GM12873 (cell line): ENCODE results near the gene HYDIN.

Experiments used
- TF ChIP-seq, protein P1 (sequence below): IDR thresholded peaks from 2 replicates; pipeline ENCODE4 v1.5.1; 2012; ENCODE audit warnings: low read depth, mild to moderate bottlenecking, moderate library complexity, low read length, control low read depth; ENCODE audit not compliant: insufficient read depth; ENCODE audit errors: missing control alignments

HYDIN gene

DNA sequence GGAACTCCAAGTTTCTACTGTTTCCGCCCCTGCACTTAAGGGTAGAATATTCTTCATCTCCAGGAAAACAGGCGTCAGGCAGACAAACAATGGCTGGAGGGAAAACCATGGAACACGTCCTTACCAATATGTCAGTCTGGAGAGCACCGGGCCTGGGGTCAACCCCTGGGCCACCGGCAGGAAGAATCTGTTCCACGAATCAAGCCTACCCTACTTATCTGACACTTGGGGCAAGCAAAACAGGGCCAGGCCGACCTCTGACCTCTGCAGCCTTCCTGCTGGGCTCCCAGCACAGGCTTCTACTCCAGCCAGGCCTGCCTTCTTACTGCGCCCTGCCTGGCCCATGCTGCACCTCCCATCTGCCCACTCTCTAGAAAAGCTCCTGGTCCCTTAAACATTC is 439.7 kb downstream of the HYDIN start:
- TF ChIP-seq, protein P1, sequence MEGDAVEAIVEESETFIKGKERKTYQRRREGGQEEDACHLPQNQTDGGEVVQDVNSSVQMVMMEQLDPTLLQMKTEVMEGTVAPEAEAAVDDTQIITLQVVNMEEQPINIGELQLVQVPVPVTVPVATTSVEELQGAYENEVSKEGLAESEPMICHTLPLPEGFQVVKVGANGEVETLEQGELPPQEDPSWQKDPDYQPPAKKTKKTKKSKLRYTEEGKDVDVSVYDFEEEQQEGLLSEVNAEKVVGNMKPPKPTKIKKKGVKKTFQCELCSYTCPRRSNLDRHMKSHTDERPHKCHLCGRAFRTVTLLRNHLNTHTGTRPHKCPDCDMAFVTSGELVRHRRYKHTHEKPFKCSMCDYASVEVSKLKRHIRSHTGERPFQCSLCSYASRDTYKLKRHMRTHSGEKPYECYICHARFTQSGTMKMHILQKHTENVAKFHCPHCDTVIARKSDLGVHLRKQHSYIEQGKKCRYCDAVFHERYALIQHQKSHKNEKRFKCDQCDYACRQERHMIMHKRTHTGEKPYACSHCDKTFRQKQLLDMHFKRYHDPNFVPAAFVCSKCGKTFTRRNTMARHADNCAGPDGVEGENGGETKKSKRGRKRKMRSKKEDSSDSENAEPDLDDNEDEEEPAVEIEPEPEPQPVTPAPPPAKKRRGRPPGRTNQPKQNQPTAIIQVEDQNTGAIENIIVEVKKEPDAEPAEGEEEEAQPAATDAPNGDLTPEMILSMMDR, result no peak

DNA sequence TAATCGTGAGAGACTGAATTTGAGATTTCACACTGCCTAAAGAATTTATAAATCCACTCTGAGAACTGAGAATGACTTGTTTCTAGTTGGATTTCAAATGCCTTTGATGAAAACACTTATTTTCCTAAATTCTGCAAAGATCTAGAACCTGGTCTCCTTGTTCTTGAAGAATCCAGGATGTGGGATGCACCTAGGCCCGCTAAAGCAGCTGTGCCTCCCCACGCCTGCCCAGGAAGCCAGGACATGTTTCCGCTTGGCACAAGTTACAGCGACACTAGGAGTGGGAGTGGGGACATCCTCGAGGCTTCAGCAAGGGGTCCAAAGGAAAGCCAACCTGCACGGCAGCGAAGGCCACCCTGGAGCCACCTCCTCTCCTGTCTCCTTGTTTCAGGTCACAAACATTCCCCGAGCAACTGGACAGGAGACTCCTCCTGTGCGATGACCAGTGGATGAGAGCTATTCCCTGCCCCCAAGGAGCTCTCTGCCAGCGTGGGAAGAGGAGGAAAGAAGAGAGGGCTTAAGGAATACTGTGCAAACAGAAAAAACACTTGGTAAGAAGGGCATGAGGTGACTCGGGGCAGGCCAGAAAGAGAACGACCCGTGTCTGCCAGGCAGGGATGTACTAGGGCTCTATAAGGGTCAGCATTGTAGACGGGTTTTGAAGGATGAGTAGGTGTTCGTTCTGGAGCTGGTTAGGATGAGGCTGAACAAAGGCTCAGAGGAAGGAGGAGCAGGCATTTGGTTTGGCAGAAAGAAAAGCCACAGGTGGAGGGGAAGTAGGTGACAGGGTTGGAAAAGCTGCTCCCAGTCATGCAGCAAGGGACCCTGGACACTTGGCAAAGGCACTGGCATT is 440.7 kb downstream of the HYDIN start:
- TF ChIP-seq, protein P1, result no peak

DNA sequence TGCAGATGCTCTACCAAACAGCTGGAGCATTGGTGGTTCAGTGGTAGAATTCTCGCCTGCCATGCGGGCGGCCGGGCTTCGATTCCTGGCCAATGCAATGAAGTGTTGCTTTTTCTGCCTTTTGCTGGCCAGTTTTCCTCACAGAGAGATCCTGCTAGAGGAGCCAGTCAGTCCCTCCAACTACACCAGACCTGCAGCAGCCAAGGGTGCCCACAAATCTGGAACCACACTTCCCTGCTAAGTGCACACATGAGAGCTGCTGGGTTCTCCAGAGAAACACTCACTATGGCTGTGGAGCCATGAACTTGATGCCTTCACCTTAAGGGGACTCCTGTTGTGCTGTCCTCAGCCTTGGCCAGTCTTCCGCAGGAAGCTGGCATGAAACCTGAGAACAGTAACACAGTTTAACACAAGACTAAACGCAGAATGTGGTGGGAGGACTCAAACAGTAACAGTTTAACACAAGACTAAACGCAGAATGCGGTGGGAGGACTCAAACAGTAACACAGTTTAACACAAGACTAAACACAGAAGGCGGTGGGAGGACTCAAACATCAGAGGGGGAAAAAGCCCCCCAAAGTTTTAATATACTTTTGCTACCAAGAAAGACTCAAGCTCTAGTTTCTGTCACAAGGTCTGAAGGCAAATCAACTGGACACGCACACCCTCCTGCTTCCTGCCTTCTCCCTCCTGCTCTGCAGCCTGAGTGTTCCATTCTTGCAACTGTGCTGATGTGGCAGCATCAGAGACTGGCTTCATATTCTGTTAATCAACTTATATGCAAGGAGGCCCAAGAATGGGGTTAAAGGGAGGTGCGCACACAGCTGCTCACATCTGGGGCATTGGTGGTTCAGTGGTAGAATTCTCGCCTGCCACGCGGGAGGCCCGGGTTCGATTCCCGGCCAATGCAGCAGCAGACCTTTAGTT is 441.6 kb downstream of the HYDIN start:
- TF ChIP-seq, protein P1, result no peak

DNA sequence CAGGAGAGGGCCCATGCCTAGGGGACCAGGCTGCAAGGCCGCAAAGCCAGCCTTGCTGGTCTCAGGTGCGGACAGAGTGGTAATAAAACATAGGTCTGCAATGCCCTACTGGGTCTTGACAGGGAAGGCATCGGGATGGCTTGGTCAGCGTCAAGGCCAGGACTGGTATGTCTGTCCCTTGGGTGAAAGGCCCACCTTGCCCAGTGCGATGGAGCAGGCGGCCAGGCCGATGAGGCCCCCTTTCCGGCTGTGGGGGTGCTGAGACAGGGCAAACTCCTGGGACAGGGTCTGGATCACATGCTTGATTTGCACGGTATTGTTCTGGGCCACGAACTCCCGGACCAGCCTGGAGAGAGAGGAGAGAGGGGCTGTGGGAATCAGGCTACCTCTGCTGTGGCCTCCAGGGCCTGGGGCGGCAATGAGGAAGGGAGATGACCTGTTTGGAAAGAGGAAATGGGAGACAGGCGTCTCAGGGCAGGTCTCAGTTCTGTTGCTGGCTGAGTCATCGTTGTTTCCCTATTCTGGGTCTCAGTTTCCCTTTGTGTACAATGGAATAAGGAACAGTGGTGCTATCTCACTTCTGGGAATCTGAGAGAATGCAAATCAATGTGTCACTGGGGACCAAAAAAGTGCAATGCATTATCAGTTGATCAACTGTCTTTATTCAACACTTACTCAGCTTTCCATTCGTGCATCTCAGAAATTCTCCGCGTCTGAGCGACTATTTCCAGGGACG is 444.3 kb downstream of the HYDIN start:
- TF ChIP-seq, protein P1, result no peak

DNA sequence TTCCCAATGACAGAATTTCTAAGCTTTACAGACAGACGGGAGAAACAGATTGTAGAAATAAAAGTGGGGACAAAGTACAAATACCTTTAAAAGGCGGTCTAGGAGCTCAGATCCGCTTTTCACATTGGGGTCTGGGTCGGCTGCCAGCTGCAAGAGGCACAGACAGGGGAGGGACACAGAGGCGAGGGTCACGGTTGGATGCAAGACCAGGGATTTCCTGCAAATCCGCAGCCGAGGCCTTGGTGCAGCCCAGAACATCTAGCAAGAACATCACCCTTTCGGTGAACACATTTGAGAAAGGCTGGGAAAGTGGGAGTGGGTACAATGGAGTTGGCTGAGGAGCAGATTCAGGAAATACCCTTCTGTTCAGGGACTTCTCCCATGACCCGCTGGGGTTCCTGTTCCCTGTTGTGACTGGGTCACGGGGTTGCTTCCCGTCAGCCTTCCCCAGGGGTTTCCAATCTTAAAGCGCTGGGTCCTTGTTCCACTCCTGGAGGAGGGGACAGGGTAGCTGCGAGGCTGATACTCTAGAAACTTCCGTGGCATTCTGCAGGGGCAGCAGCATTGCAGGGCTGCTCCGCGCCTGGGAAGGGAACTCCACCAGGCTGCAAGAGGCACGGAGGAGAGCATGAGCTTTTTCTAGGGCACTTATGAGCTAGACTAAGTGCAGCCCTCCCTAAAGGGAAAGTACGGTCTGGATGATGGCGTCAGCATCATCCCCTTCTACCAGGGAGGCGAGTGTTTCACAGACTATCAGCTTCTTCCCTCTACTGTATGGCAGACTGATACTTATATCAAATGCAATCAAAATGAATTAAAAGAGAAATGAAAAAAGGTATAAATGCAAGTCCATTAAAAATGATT is 445.6 kb downstream of the HYDIN start:
- TF ChIP-seq, protein P1, result no peak

DNA sequence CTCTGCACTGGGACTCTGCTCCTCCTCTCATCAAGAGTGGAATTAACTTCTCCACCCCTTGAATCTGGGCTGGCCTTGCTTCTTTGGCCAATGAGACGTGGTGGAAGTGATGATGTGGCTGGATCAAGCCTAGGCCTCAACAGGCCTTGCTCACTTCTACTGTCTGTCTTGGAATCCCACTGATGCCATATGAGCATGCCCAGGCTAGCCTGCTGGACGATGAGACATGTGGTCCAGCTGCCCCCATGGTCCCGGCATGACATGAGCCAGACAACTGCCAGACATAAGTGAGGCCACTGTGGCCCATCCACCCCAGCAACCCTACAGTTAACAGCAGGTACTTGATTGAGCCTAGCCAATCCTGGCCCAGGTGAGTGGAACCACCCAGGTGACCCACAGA is 448.3 kb downstream of the HYDIN start:
- TF ChIP-seq, protein P1, result no peak
